ENCODE data around the gene SLC51A. TPM values are rescaled to one million over a fixed set of nuclear protein-coding genes. Genes with fewer than 3 reads are reported as not detected.
"Not testable (repeated sequence)": the region's sequence is repeated elsewhere in the genome, so short reads cannot be mapped to it uniquely, and the experiment has no call there.

SLC51A gene
- total RNA-seq, result not detected

- CTCF ChIA-PET, result no interaction called here
- peaks cover 21% of the 10 kb centered on the region for H3K4me1 Mint-ChIP-seq
- DNase-seq (no peak), ATAC-seq (no peak)
- no peak within 1 kb of the TSS for H3K27ac Mint-ChIP-seq
- H3K9me3 Mint-ChIP-seq (ENCODE audit: low read depth), result no peaks in the 10 kb centered on the region
- no peaks in the 10 kb centered on the region for H3K27me3 Mint-ChIP-seq
- H3K36me3 Mint-ChIP-seq, result no peaks in the 10 kb centered on the region
- no peak within 1 kb of the TSS for H3K4me3 Mint-ChIP-seq
Measured at GRCh38 chr3:196216089-196216564, at the start of gene SLC51A. SLC51A (plus strand) TSS chr3:196216534; CDS start chr3:196216713, 179 bp downstream.

- peak overlapping the region; percentile 60 for H3K27ac Mint-ChIP-seq
Measured at GRCh38 chr3:196166741-196167140, 49.6 kb upstream of the SLC51A start.

GRCh38 chr3:196168808-196169391 is 47.4 kb upstream of the SLC51A start:
- CTCF ChIA-PET, result interaction anchor here (1.1 kb wide), 1 partner anchor 11 kb away, joined by 3 read pairs; no protein-coding TSS in a partner anchor
- no peak overlapping the region for H3K4me3 Mint-ChIP-seq
- DNase-seq (no peak), ATAC-seq (no peak)
- H3K27me3 Mint-ChIP-seq, result no peaks in the 10 kb centered on the region
- no peaks in the 10 kb centered on the region for H3K9me3 Mint-ChIP-seq (ENCODE audit: low read depth)
- H3K36me3 Mint-ChIP-seq, result no peaks in the 10 kb centered on the region
- peaks cover 9% of the 10 kb centered on the region for H3K4me1 Mint-ChIP-seq
- no peak overlapping the region for H3K27ac Mint-ChIP-seq

More at GRCh38 chr3:196166741-196167140, 49.6 kb upstream of the SLC51A start:
- DNase-seq (no peak), ATAC-seq (no peak)
- peaks cover 17% of the 10 kb centered on the region for H3K4me1 Mint-ChIP-seq
- CTCF ChIA-PET, result interaction anchor here (1.4 kb wide), 1 partner anchor 13 kb away, joined by 4 read pairs; no protein-coding TSS in a partner anchor
- H3K4me3 Mint-ChIP-seq, result no peak overlapping the region
- no peaks in the 10 kb centered on the region for H3K36me3 Mint-ChIP-seq
- no peaks in the 10 kb centered on the region for H3K27me3 Mint-ChIP-seq
- H3K9me3 Mint-ChIP-seq (ENCODE audit: low read depth), result no peaks in the 10 kb centered on the region

- Mint-ChIP-seq H3K27me3 (no peaks in the 10 kb centered on the region), H3K36me3 (no peaks in the 10 kb centered on the region), H3K9me3 (ENCODE audit: low read depth) (no peaks in the 10 kb centered on the region), H3K4me3 (no peak overlapping the region), H3K4me1 (peaks cover 9% of the 10 kb centered on the region), H3K27ac (no peak overlapping the region)
- no peak for ATAC-seq
- CTCF ChIA-PET, result interaction anchor here (1.1 kb wide), 1 partner anchor 10 kb away, joined by 3 read pairs; no protein-coding TSS in a partner anchor
- no peak for DNase-seq
Measured at GRCh38 chr3:196169836-196170240, 46.5 kb upstream of the SLC51A start.

- H3K27ac Mint-ChIP-seq; H3K27me3 Mint-ChIP-seq; H3K36me3 Mint-ChIP-seq; H3K9me3 Mint-ChIP-seq (ENCODE audit: low read depth); H3K4me3 Mint-ChIP-seq; H3K4me1 Mint-ChIP-seq; DNase-seq; ATAC-seq: not testable (repeated sequence)
- CTCF ChIA-PET, result interaction anchor here (0.6 kb wide), 1 partner anchor 11 kb away, joined by 4 read pairs; no protein-coding TSS in a partner anchor
Measured at GRCh38 chr3:196170296-196170695, 46.0 kb upstream of the SLC51A start.

GRCh38 chr3:196174652-196175051 is 41.7 kb upstream of the SLC51A start:
- H3K9me3 Mint-ChIP-seq (ENCODE audit: low read depth), result no peaks in the 10 kb centered on the region
- ATAC-seq (no peak), DNase-seq (no peak)
- no peaks in the 10 kb centered on the region for H3K27me3 Mint-ChIP-seq
- no peak overlapping the region for H3K4me3 Mint-ChIP-seq
- CTCF ChIA-PET, result no interaction called here
- H3K36me3 Mint-ChIP-seq, result peaks cover 6% of the 10 kb centered on the region
- H3K27ac Mint-ChIP-seq, result no peak overlapping the region
- peaks cover 19% of the 10 kb centered on the region for H3K4me1 Mint-ChIP-seq

- Mint-ChIP-seq H3K27ac (no peak overlapping the region), H3K36me3 (peaks cover 6% of the 10 kb centered on the region), H3K4me1 (peaks cover 24% of the 10 kb centered on the region), H3K4me3 (no peak overlapping the region), H3K27me3 (no peaks in the 10 kb centered on the region), H3K9me3 (ENCODE audit: low read depth) (no peaks in the 10 kb centered on the region)
- CTCF ChIA-PET, result no interaction called here
- no peak for DNase-seq
- no peak for ATAC-seq
Measured at GRCh38 chr3:196175116-196175625, 41.2 kb upstream of the SLC51A start.

GRCh38 chr3:196175722-196176121 is 40.6 kb upstream of the SLC51A start:
- no peaks in the 10 kb centered on the region for H3K27me3 Mint-ChIP-seq
- peaks cover 6% of the 10 kb centered on the region for H3K36me3 Mint-ChIP-seq
- CTCF ChIA-PET, result no interaction called here
- H3K4me3 Mint-ChIP-seq, result no peak overlapping the region
- DNase-seq, result no peak
- peaks cover 29% of the 10 kb centered on the region for H3K4me1 Mint-ChIP-seq
- H3K9me3 Mint-ChIP-seq (ENCODE audit: low read depth), result no peaks in the 10 kb centered on the region
- ATAC-seq, result no peak
- no peak overlapping the region for H3K27ac Mint-ChIP-seq

GRCh38 chr3:196177567-196177966 is 38.8 kb upstream of the SLC51A start:
- no peak for DNase-seq
- Mint-ChIP-seq H3K36me3 (peaks cover 6% of the 10 kb centered on the region), H3K4me1 (peaks cover 48% of the 10 kb centered on the region), H3K27ac (peak overlapping the region; percentile 75), H3K4me3 (no peak overlapping the region), H3K9me3 (ENCODE audit: low read depth) (no peaks in the 10 kb centered on the region), H3K27me3 (no peaks in the 10 kb centered on the region)
- CTCF ChIA-PET, result no interaction called here
- no peak for ATAC-seq

GRCh38 chr3:196177967-196178366 is 38.4 kb upstream of the SLC51A start:
- DNase-seq (no peak), ATAC-seq (no peak)
- no peaks in the 10 kb centered on the region for H3K27me3 Mint-ChIP-seq
- no peak overlapping the region for H3K4me3 Mint-ChIP-seq
- H3K36me3 Mint-ChIP-seq, result peaks cover 6% of the 10 kb centered on the region
- no peaks in the 10 kb centered on the region for H3K9me3 Mint-ChIP-seq (ENCODE audit: low read depth)
- H3K27ac Mint-ChIP-seq, result peak overlapping the region; percentile 75
- CTCF ChIA-PET, result interaction anchor here (0.7 kb wide), 1 partner anchor 28 kb away, joined by 5 read pairs; no protein-coding TSS in a partner anchor
- H3K4me1 Mint-ChIP-seq, result peaks cover 52% of the 10 kb centered on the region

DNA sequence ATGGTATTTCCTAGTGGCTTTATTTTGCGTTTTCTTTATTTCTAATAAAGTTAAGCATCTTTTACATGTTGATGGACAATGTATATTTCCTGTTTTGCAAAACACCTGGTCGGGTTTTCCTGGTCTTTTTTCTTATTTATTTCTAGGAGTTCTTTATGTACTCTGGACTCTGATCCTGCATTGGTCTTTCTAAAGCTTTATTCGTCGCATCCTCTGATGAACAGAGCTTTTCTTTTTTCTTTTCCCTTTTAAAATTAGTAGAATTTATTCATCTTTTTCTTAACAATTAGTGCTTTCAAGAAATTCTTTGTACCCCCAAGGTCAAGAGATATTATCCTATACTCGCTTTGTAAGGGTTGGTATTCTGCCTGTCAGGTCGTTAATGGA is 37.3 kb upstream of the SLC51A start:
- CTCF ChIA-PET, result interaction anchor here (0.9 to 4.7 kb wide), 18 partner anchors 8 to 106 kb away, joined by 3 to 54 read pairs (median 5); no protein-coding TSS in a partner anchor
- H3K36me3 Mint-ChIP-seq, result peaks cover 6% of the 10 kb centered on the region
- no peak for DNase-seq
- H3K27me3 Mint-ChIP-seq, result no peaks in the 10 kb centered on the region
- no peak for ATAC-seq
- peak overlapping the region; percentile 57 for H3K4me3 Mint-ChIP-seq
- H3K27ac Mint-ChIP-seq, result peak overlapping the region; percentile 99
- peaks cover 62% of the 10 kb centered on the region for H3K4me1 Mint-ChIP-seq
- H3K9me3 Mint-ChIP-seq (ENCODE audit: low read depth), result no peaks in the 10 kb centered on the region

GRCh38 chr3:196179380-196180308 is 36.7 kb upstream of the SLC51A start:
- peak overlapping the region; percentile 99 for H3K27ac Mint-ChIP-seq
- peak; percentile 82 for ATAC-seq
- peaks cover 6% of the 10 kb centered on the region for H3K36me3 Mint-ChIP-seq

GRCh38 chr3:196180346-196180745 is 36.0 kb upstream of the SLC51A start:
- peak overlapping the region; percentile 57 for H3K4me3 Mint-ChIP-seq
- H3K9me3 Mint-ChIP-seq (ENCODE audit: low read depth), result no peaks in the 10 kb centered on the region
- peaks cover 70% of the 10 kb centered on the region for H3K4me1 Mint-ChIP-seq
- CTCF ChIA-PET, result interaction anchor here (0.9 to 4.7 kb wide), 13 partner anchors 11 to 107 kb away, joined by 3 to 54 read pairs (median 6); no protein-coding TSS in a partner anchor
- no peak for ATAC-seq
- peaks cover 6% of the 10 kb centered on the region for H3K36me3 Mint-ChIP-seq
- no peak for DNase-seq
- H3K27me3 Mint-ChIP-seq, result no peaks in the 10 kb centered on the region
- peak overlapping the region; percentile 99 for H3K27ac Mint-ChIP-seq

More at GRCh38 chr3:196179380-196180308, 36.7 kb upstream of the SLC51A start:
- peak; percentile 98 for DNase-seq
- Mint-ChIP-seq H3K4me3 (peak overlapping the region; percentile 57), H3K9me3 (ENCODE audit: low read depth) (no peaks in the 10 kb centered on the region), H3K27me3 (no peaks in the 10 kb centered on the region), H3K4me1 (peaks cover 65% of the 10 kb centered on the region)
- CTCF ChIA-PET, result interaction anchor here (0.9 to 4.7 kb wide), 21 partner anchors 8 to 107 kb away, joined by 3 to 54 read pairs (median 4); no protein-coding TSS in a partner anchor
